AG08396 (cell line): ENCODE results near the gene RBKS.

Experiments used
- DNase-seq: peaks from one replicate; pipeline ENCODE4 v3.0.0; 2012; ENCODE audit warnings: low spot score, mixed read lengths

Gene RBKS

DNA sequence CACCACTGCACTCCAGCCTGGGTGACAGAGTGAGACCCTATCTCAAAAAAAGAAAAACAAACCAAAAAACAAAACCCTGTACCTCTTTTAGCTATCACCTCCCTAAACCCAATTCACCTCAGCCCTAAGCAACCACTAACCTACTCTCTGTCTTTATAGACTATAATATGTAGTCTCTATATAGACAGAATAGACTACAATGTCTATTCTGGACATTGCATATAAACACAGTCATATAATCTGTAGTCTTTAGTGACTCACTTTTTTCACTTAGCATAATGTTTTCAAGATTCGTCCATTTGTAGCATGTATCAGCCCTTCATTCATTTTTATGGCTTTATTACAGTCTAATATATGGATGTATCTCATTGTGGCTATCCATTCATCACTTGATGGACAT, 155.9 kb downstream of the RBKS start:
- no peak for DNase-seq
